HT-29 (cell line): ENCODE measurements around the gene MAP1B. TPM values are rescaled to one million over a fixed set of nuclear protein-coding genes. Genes with fewer than 3 reads are reported as not detected.
A peak's percentile ranks its signal among the peaks of the same experiment; 100 is the strongest.

Source experiments
- DNase-seq: peaks from one replicate; pipeline ENCODE4 v3.0.0-alpha.2; 2015; ENCODE audit warnings: low spot score
- total RNA-seq: library from RNA; depleted of rRNA; stranded (reverse); fragments of >200 nt; shearing (Covaris generic); gene quantifications from 2 replicates; pipeline ENCODE4 v1.2.3, GENCODE V29; 2014

The MAP1B gene
- total RNA-seq, 1 experiment from 2014 or later, result not detected

GRCh38 chr5:72133212-72133990 is 26.1 kb downstream of the MAP1B start:
- no peak for DNase-seq

- DNase-seq, result no peak
Measured at GRCh38 chr5:72134226-72134899, 27.1 kb downstream of the MAP1B start.

GRCh38 chr5:72137826-72138409 is 30.6 kb downstream of the MAP1B start:
- DNase-seq, result peak; percentile 29

- no peak for DNase-seq
Measured at GRCh38 chr5:72138943-72139521, 31.8 kb downstream of the MAP1B start.

GRCh38 chr5:72140711-72141110 is 33.4 kb downstream of the MAP1B start:
- DNase-seq, result no peak

GRCh38 chr5:72141440-72142355 is 34.4 kb downstream of the MAP1B start:
- DNase-seq, result no peak

GRCh38 chr5:72144762-72145161 is 37.5 kb downstream of the MAP1B start:
- DNase-seq, result no peak

GRCh38 chr5:72145348-72145747 is 38.1 kb downstream of the MAP1B start:
- DNase-seq, result no peak

GRCh38 chr5:72146056-72146455 is 38.8 kb downstream of the MAP1B start:
- DNase-seq, result no peak

- no peak for DNase-seq
Measured at GRCh38 chr5:72147569-72147968, 40.3 kb downstream of the MAP1B start.

GRCh38 chr5:72149742-72150141 is 42.5 kb downstream of the MAP1B start:
- DNase-seq, result peak; percentile 11

- no peak for DNase-seq
Measured at GRCh38 chr5:72151169-72151568, 43.9 kb downstream of the MAP1B start.

GRCh38 chr5:72151646-72152045 is 44.4 kb downstream of the MAP1B start:
- DNase-seq, result no peak

- no peak for DNase-seq
Measured at GRCh38 chr5:72152545-72152944, 45.3 kb downstream of the MAP1B start.

GRCh38 chr5:72153551-72153950 is 46.3 kb downstream of the MAP1B start:
- DNase-seq, result no peak

GRCh38 chr5:72154076-72154756 is 46.9 kb downstream of the MAP1B start:
- DNase-seq, result no peak

- DNase-seq, result no peak
Measured at GRCh38 chr5:72156946-72157624, 49.8 kb downstream of the MAP1B start.

GRCh38 chr5:72157625-72157962 is 50.3 kb downstream of the MAP1B start:
- no peak for DNase-seq

GRCh38 chr5:72159501-72159911 is 52.2 kb downstream of the MAP1B start:
- DNase-seq, result no peak

GRCh38 chr5:72160329-72160728 is 53.1 kb downstream of the MAP1B start:
- no peak for DNase-seq
